Measurements from ENCODE around the gene NEK8. TPM values are rescaled to one million over a fixed set of nuclear protein-coding genes. Genes with fewer than 3 reads are reported as not detected.
A peak's percentile ranks its signal among the peaks of the same experiment; 100 is the strongest.

Gene NEK8
- total and polyA plus RNA-seq, 2 of the 8 experiments (the other 6 are each of a cell fraction or from before 2014, with no cell fraction given): 14.9 to 23.3 TPM

DNA sequence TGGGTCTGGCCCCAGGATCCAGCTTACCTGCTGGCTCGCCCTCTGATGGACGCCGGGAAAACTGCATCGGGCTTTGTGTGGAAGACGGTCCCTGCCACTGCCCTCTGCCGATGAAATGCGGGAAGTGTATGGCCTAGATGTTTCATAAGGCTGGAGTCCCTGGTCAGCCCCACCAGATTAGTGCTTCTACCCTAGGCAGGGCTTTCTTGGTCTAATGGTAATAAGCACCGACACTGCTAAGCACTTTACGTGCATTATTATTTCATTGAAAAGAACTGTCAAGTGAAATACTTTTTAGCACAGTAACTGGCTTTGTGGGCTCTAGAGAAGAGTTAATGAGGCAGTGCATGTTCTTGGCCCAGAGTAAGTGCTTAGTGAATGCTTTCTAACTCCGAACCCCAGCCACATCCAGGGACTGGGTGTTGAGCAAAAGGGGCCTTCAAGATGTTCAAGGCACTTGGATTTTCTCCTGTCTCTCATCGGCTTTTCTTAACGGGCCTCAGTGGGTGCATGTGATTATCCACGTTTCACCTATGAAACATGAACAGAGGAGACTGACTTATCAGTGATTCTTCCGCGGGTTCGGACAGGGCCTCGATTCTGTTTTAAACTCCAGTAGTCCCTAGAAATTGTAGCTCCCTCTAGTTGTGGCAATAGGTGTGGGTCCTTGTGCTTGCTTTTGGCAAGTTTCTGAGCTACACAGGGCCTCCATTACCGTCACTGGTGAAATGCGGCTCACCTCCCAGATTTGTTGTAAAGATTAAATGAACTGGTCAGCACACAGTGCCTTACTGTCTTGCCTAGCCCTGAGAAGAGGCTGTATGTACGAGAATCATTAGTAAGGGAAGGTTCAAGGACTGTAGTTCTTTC, 21.8 kb downstream of the NEK8 start (continued):
- TF ChIP-seq SP4 (IDR thresholded peaks at IDR 0.05; ENCODE audit: low read length) (no peak; the same call in 1 of the 2 replicates), JUND (IDR thresholded peaks at IDR 0.05; ENCODE audit: low read length) (peak; percentile 68), BCL11A (IDR thresholded peaks at IDR 0.05; ENCODE audit: low read depth in 2 of 2, low read length in 2 of 2) (no peak), RAD21 (IDR thresholded peaks at IDR 0.05 in 1 of 2, conservative IDR thresholded peaks at IDR 0.05 in 1 of 2; ENCODE audit: low read depth in 2 of 2, low read length in 2 of 2) (peak; percentile 71 to 81), RXRA (IDR thresholded peaks at IDR 0.05; ENCODE audit: insufficient read depth, low read depth, low read length) (no peak), PHF8 (conservative IDR thresholded peaks at IDR 0.05; ENCODE audit: low read depth, low read length) (no peak), KDM4A (IDR thresholded peaks at IDR 0.05; ENCODE audit: low read depth, low read length, severe bottlenecking) (no peak), SIX5 (IDR thresholded peaks at IDR 0.05; ENCODE audit: low read depth, low read length) (no peak), FOSL1 (IDR thresholded peaks at IDR 0.05; ENCODE audit: insufficient read depth, low read depth, low read length) (no peak), KDM1A (IDR thresholded peaks at IDR 0.05; ENCODE audit: borderline replicate concordance, low read length) (no peak), GTF2F1 (IDR thresholded peaks at IDR 0.05; ENCODE audit: borderline replicate concordance, low read depth, low read length) (no peak), SAP30 (IDR thresholded peaks at IDR 0.05; ENCODE audit: insufficient read depth, insufficient replicate concordance, low read length) (no peak), TAF1 (IDR thresholded peaks at IDR 0.05; ENCODE audit: low read depth, low read length) (no peak), TAF7 (optimal IDR thresholded peaks at IDR 0.05; ENCODE audit: borderline replicate concordance, low read depth, low read length) (peak; percentile 47)
- TF ChIP-seq, protein P1, sequence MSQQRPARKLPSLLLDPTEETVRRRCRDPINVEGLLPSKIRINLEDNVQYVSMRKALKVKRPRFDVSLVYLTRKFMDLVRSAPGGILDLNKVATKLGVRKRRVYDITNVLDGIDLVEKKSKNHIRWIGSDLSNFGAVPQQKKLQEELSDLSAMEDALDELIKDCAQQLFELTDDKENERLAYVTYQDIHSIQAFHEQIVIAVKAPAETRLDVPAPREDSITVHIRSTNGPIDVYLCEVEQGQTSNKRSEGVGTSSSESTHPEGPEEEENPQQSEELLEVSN (IDR thresholded peaks at IDR 0.05): no peak
